HUES64 (cell line): ENCODE measurements around the gene YY1AP1. TPM values are rescaled to one million over a fixed set of nuclear protein-coding genes. Genes with fewer than 3 reads are reported as not detected.
"Not testable (repeated sequence)": the region's sequence is repeated elsewhere in the genome, so short reads cannot be mapped to it uniquely, and the experiment has no call there.

Experiments used
- H3K27ac ChIP-seq: 2 replicates; pipeline ENCODE4 v1.7.0; 2013; ENCODE audit warnings: low read depth, low read length, inconsistent platforms
- H3K27me3 ChIP-seq: 2 replicates; pipeline ENCODE4 v1.6.1; 2013; ENCODE audit warnings: mild to moderate bottlenecking, low read length; ENCODE audit not compliant: insufficient read depth
- H3K36me3 ChIP-seq: 2 replicates; pipeline ENCODE4 v1.6.1; 2013; ENCODE audit warnings: mild to moderate bottlenecking, low read length; ENCODE audit not compliant: insufficient read depth
- H3K4me1 ChIP-seq: 2 replicates; pipeline ENCODE4 v1.6.1; 2013; ENCODE audit warnings: mild to moderate bottlenecking, low read length, moderate library complexity; ENCODE audit not compliant: insufficient read depth
- H3K4me3 ChIP-seq: 2 replicates; pipeline ENCODE4 v1.5.1; 2013; ENCODE audit warnings: mild to moderate bottlenecking, low read length, moderate library complexity
- H3K9ac ChIP-seq: 2 replicates; pipeline ENCODE4 v1.6.1; 2013; ENCODE audit warnings: mild to moderate bottlenecking, low read depth, low read length
- H3K9me3 ChIP-seq: 2 replicates; pipeline ENCODE4 v1.6.1; 2013; ENCODE audit warnings: low read depth, low read length; ENCODE audit not compliant: insufficient read depth
- WGBS: fragments of 150-250, 120-280 bp; methylation state at CpG from one replicate; pipeline ENCODE4 v1.1.7; 2013; ENCODE audit warnings: missing lambda C conversion rate; 5-methylcytosine and 5-hydroxymethylcytosine counted together
- polyA plus RNA-seq, 2 experiments: library from polyadenylated mRNA; stranded (reverse); fragments of 50-300 nt; gene quantifications; one replicate each; pipeline ENCODE4 v1.2.3, GENCODE V29; 2013

YY1AP1 gene
- 36.8 TPM for polyA plus RNA-seq (2013, experiment 1 of 2)
- polyA plus RNA-seq (2013, experiment 2 of 2): 36.0 TPM

DNA sequence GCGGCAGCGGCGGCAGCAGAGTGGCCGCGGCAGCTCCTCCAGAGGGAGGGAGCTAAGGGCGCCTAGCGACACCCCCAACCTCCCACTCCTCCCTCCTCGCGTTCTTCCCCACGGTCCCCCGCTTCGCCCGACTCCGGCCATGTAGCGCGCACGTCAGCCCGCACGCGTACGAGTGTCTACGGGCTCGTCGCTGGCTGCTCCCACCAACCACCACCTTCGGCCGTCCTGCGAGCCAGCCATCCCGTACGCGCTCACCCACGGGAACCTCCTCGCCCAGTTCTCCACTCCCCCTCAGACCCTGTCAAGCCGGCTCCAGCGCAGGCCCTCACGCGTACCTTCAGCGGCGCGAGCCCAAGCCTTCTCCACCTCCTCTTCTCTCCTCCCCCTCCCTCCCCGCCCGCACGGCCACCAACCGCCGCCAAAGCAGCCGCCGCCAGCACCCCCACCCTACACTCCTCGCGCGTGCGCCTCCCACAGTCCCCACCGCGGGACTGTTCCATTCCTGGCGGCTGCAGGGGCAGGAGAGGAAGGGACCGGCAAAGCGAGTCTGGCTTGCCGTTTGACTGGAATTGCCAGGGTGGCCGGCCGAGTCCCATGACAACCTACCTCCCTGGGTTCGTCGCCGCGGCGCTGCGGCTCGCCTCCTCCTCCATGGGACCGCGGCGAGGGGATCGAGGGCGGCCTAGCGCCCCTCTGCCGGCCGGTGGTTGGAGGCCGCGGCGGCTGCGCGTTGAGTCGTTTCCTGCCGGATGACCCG is at the start of gene YY1AP1:
TSS of gene YY1AP1 (minus strand) at position 451 of the 757 bp plus-strand sequence. CDS start 8,338 bp downstream, outside the sequence.
- Histone ChIP-seq H3K36me3 (peaks cover 34% of the 10 kb centered on the region), H3K9ac (peak within 1 kb of the TSS; percentile 99), H3K27ac (peak within 1 kb of the TSS; percentile 96), H3K9me3 (peaks cover 15% of the 10 kb centered on the region; the same call in 1 of the 2 replicates), H3K27me3 (no peaks in the 10 kb centered on the region), H3K4me3 (peak within 1 kb of the TSS; percentile 93), H3K4me1 (peaks cover 7% of the 10 kb centered on the region; the same call in 1 of the 2 replicates)
- WGBS: under 1% methylated on average over 81 of the region's 81 CpGs

DNA sequence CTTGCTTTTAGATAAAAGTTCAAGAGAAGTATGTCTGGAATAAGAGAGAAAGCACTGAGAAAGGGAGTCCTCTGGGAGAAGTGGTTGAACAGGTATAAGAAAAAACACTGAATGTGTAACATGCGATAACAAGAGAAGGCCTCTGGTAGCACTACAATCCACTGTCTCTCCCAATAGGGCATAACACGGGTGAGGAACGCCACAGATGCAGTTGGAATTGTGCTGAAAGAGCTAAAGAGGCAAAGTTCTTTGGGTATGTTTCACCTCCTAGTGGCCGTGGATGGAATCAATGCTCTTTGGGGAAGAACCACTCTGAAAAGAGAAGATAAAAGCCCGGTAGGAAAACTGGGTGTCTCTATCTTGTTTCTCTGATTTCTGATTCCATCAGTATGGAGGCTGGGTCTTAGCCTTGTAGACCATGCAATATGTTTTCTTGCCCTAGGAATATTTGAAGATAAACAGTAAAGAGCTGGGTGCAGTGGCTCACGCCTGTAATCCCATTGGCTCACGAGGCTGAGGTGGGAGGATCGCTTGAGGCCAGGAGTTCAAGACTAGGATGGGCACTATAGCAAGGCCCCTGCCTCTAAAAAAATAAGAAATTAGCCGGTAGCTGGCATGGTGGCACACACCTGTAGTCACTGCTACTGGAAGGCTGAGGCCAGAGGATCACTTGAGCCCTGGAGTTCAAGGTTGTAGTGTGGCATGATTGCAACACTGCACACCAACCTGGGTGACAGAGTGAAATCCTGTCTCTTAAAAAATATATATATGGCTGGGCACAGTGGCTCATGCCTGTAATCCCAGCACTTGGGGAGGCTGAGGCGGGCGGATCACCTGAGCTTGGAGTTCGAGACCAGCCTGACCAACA is 40.7 kb upstream of the YY1AP1 start:
- Histone ChIP-seq H3K27me3 (no peaks in the 10 kb centered on the region), H3K4me3 (no peak overlapping the region), H3K9me3 (no peaks in the 10 kb centered on the region), H3K27ac (no peak overlapping the region), H3K4me1 (no peaks in the 10 kb centered on the region), H3K9ac (no peak overlapping the region), H3K36me3 (peaks cover 83% of the 10 kb centered on the region)
- 79% methylated on average over 12 of the region's 12 CpGs for WGBS

- no peak overlapping the region for H3K27ac ChIP-seq
- H3K9me3 ChIP-seq: no peaks in the 10 kb centered on the region
- 99% methylated on average over 2 of the region's 3 CpGs for WGBS
- peaks cover 68% of the 10 kb centered on the region for H3K36me3 ChIP-seq
- H3K9ac ChIP-seq: no peak overlapping the region
- H3K4me1 ChIP-seq: no peaks in the 10 kb centered on the region
- no peaks in the 10 kb centered on the region for H3K27me3 ChIP-seq
- no peak overlapping the region for H3K4me3 ChIP-seq
Observed at GRCh38 chr1:155725142-155725541, 36.6 kb upstream of the YY1AP1 start.

GRCh38 chr1:155719703-155720102 is 31.1 kb upstream of the YY1AP1 start:
- Histone ChIP-seq H3K27ac (no peak overlapping the region), H3K27me3 (no peaks in the 10 kb centered on the region), H3K4me3 (no peak overlapping the region), H3K9ac (no peak overlapping the region), H3K4me1 (no peaks in the 10 kb centered on the region), H3K9me3 (no peaks in the 10 kb centered on the region), H3K36me3 (peaks cover 55% of the 10 kb centered on the region)
- 95% methylated on average over 4 of the region's 4 CpGs for WGBS

DNA sequence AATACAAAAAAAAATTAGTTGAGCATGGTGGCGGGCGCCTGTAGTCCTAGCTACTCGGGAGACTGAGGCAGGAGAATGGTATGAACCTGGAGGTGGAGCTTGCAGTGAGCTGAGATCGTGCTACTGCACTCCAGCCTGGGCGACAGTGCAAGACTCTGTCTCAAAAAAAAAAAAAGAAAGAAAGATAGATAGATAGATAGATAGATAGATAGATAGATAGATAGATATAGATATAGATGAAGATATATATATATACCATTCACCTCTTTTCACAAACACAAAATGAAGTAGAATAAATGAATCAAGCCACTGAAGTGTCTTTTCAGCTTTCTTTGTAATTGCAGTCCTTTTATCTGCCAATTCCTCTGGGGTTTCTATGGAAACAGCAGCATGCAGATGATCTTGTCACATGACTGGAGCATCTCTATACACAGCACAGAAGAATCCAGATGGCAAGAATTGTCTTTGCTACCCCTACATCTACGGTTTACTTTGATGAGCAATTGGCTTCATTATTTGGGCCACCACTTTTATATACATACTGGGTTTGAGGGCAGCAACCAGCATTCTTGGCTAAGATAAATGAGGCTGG is 30.0 kb upstream of the YY1AP1 start:
- H3K27ac ChIP-seq, H3K9me3 ChIP-seq, H3K4me3 ChIP-seq, H3K9ac ChIP-seq, H3K4me1 ChIP-seq, H3K27me3 ChIP-seq: not testable (repeated sequence)
- peaks cover 58% of the 10 kb centered on the region for H3K36me3 ChIP-seq
- WGBS: 94% methylated on average over 6 of the region's 6 CpGs

- Histone ChIP-seq H3K4me3 (no peak overlapping the region), H3K27ac (no peak overlapping the region), H3K9ac (no peak overlapping the region), H3K9me3 (no peaks in the 10 kb centered on the region), H3K36me3 (peaks cover 61% of the 10 kb centered on the region), H3K27me3 (no peaks in the 10 kb centered on the region), H3K4me1 (no peaks in the 10 kb centered on the region)
- 97% methylated on average over 7 of the region's 7 CpGs for WGBS
Observed at GRCh38 chr1:155717041-155717440, 28.5 kb upstream of the YY1AP1 start.

DNA sequence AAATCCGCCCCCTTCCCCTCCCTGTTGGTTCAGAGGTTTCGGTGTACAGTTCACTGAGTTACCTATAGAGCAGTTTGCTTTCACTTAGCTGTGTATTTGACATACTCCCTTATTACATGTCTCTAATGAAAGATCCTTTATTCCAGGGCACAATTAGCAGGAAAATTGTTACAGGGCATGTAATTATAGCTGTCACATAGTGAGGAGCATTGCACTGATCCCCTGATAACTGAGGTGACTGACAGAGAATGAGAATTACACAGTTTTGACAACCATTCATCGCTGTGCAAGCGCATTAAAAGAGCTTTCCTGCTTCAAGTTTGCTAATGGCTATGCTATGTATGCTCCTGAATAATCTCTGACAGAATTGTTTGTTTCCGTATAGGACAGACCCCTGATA is 27.2 kb upstream of the YY1AP1 start:
- H3K9me3 ChIP-seq: no peaks in the 10 kb centered on the region
- 98% methylated on average over 5 of the region's 5 CpGs for WGBS
- no peak overlapping the region for H3K9ac ChIP-seq
- H3K36me3 ChIP-seq: peaks cover 55% of the 10 kb centered on the region
- H3K4me1 ChIP-seq: no peaks in the 10 kb centered on the region
- H3K27ac ChIP-seq: no peak overlapping the region
- no peaks in the 10 kb centered on the region for H3K27me3 ChIP-seq
- H3K4me3 ChIP-seq: no peak overlapping the region

- not testable (repeated sequence) for H3K4me3 ChIP-seq, H3K9ac ChIP-seq, H3K9me3 ChIP-seq, H3K27me3 ChIP-seq, H3K4me1 ChIP-seq, H3K27ac ChIP-seq
- peaks cover 55% of the 10 kb centered on the region for H3K36me3 ChIP-seq
- WGBS: 94% methylated on average over 3 of the region's 3 CpGs
Observed at GRCh38 chr1:155715056-155715455, 26.5 kb upstream of the YY1AP1 start.

DNA sequence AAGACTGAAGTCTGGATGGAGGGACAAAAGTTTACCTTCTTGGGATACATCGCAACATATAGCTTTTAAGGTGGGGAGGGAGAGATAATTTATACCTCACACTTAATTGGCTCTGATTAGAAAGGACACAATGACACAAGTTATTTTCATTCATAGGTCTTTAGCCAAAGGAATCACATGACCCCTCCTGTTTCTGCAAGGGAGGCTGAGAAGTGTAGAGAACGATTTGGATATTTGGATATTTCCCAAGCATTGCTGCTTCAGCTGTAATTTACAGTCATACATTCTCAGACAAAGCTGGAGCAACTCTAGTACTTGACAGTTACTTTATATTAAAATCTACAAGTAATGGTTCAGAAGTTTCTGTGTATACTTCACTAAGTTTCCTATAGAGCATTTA is 24.5 kb upstream of the YY1AP1 start:
- Histone ChIP-seq H3K27me3 (no peaks in the 10 kb centered on the region), H3K36me3 (peaks cover 58% of the 10 kb centered on the region), H3K9me3 (no peaks in the 10 kb centered on the region), H3K4me1 (no peaks in the 10 kb centered on the region), H3K4me3 (no peak overlapping the region), H3K27ac (no peak overlapping the region), H3K9ac (no peak overlapping the region)
- WGBS: 100% methylated on average over 1 of the region's 2 CpGs

DNA sequence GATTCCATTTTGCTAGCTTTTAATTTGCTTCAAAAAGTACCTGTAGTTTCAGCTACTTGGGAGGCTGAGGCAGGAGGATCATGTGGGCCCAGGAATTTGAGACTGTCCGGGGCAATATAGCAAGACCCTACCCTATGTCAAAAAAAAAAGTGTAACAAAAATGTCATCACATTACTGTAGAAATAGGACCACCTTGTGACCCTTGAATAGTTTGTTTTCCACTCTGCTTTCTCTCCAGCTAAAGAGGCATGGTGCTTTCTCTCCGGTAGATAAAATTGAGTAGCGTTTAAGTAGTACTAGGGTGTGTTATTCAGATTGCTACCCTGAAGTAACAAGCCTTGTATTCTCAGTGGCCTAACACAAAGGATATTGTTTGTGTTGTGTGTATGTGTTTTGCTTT is 24.1 kb upstream of the YY1AP1 start:
- WGBS: 91% methylated on average over 3 of the region's 3 CpGs
- H3K36me3 ChIP-seq: peaks cover 55% of the 10 kb centered on the region

DNA sequence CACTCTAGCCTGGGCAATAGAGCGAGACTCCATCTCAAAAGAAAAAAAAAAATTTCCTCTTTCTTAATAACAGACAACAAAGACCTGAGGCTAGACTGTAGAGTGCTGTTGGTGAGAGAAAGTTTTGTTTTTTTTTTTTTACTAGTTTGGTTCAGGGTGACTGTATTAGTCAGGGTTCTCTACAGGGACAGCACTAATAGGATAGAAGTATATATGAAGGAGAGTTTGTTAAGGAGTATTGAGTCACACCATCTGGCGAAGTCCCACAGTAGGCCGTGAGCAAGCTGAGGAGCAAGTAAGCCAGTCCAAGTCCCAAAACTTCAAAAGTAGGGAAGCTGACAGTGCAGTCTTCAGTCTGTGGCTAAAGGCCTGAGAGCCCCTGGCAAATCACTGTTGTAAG is 22.9 kb upstream of the YY1AP1 start:
- H3K36me3 ChIP-seq: peaks cover 47% of the 10 kb centered on the region
- not testable (repeated sequence) for H3K9me3 ChIP-seq, H3K4me1 ChIP-seq, H3K27me3 ChIP-seq, H3K4me3 ChIP-seq, H3K9ac ChIP-seq, H3K27ac ChIP-seq
- WGBS: no CpG with 5 or more reads among the region's 3 CpGs

More for the DNA sequence above, 24.1 kb upstream of the YY1AP1 start:
- not testable (repeated sequence) for H3K4me3 ChIP-seq, H3K27ac ChIP-seq, H3K4me1 ChIP-seq, H3K27me3 ChIP-seq, H3K9ac ChIP-seq, H3K9me3 ChIP-seq
